D341Med (cell line): ENCODE data around the gene THBS3.

Source experiments
- DNase-seq: peaks from one replicate; pipeline ENCODE4 v3.0.0; 2012; ENCODE audit warnings: low spot score

THBS3 gene

DNA sequence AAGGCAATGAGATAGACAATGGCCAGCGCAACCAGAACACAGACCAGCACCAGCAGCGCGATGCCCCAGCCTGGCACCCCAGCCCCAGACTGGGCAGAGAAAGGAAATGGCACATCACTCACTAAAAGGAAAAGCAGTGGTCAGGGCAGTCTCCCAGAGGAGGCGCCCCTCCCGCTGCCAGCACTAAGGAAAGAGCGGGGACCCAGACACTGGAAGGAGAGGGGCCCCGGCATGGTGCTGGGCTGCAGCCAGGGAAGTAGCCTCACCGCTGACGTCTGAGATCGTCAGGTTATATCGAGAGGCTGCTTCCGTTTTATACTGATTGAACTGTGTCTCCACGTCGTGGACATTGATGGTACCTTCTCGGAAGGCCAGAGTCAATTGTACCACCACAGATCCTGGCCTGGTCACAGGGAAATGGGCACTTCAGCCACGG is 20.2 kb downstream of the THBS3 start:
- DNase-seq, result no peak

DNA sequence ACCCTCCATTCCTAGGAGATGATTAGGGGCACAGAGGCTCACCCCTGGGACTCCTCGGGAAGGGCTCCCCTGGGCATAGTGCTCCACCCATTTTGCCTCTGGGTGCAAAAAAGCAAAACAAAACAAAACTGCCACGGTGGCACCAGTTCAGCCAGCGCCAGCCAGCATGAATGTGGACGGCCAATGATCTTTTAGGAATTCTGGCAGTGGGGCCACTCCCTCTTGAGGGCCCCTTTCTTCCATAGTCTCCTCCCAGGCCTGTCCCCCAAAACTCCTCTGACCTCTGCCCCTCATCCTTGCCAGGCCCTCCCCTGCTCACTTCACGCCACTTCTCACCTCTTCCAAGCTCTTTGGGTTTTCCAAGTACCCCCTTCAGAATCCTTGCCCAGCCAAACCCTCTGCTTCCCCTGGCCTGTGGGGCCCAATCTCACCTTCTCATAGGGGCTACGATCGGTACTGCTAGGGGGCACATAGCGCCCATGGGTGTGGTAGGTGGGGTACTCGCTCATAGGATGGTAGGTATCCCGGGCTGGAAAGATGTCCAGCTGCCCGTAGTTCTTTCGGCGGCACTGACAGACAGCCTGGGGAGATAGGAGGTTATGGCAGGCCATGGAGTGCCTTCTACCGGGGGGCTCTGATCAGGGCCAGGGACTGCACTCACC is 20.8 kb downstream of the THBS3 start:
- DNase-seq, result no peak

DNA sequence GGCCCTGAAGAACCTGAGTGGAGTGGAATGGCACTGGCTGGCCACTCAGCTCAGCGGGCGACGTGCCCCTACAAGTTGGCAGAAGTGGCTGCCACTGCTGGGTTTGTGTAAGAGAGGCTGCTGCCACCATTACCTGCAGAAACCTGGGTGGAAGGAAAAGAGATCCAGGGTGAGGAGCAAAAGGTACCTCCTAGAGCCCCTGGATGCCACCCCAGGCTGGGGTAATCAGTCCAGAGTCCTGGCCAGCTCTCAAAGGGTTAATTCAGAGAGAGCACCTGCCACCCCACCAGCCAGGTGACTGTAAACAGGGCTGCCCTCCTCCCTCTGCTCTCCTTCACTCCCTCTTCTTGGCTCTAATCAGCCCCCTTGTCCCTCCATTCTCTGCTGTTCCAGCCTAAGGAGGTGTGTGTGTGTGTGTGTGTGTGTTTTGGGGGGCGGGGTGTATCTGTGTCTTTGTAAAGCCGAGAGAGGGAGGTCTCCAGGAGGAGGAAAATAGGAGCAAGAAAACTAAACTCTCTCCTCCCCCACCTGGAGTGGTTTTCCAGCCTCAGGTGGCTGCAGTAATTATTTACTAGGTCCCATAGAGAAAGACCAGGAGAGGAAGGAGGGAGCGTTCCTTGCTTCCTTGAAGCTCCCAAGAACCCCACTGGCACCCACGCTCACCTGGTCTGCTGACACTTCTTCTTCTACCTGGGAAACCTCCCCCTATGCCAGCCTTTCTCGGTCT is 21.5 kb downstream of the THBS3 start:
- DNase-seq, result no peak

DNA sequence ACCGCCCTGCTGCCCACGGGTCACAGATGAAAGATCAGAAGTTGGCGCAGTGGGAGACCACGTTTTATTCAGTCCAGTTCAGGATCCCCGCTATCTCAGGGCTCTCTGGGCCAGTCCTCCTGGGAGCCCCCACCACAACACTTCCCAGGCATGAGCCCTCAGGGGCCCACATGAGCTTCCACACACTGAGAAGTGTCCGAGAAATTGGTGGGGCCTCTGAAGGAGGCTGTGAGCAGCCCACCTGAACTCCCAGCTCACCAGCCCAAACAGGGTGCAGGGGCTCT is 22.0 kb downstream of the THBS3 start:
- no peak for DNase-seq

DNA sequence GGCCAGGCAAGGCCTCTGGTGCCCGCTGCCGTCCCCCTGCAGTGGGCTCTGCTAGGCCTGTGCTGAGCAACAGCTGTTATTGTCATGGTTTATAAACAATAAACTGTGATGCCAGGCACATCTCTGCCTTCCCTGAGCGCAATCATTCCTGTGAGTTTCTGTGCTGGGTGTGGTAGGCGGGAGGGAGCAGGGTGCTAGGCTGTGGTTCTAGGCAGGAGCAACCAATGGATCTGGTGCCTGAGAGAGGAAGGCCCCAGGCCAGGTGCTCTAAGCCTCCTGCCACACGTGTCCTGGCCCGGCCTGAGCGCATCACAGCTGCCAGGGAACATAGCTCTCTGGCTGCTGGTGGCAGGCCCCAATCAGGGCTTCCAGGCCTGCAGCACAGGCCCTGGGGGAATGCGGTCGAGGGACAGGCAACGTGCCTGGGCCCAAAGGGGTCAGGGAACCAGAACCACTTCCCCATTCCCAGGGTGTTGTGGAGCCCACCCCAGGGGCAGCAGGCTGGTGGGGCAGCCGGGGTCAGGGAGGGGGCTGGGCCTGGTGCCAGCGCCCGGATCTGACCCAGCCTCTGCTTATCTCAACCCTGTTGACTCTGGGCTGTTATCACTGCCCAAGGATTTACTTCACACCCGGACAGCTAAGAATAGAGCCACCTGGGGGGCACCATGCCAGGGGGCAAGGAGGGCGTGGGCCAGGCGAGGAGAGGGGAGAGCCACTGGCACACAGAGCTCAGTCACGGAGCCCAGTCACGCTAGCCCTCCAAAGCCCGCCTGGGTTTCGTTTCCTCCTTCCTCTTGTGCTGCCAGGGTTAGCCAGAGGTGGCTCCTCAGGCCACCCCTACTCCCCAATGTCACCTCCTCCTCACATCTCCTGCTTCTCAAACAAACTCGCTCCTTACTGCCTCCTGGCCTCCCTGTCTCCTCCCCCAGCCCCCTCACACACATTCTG is 22.6 kb downstream of the THBS3 start:
- no peak for DNase-seq

DNA sequence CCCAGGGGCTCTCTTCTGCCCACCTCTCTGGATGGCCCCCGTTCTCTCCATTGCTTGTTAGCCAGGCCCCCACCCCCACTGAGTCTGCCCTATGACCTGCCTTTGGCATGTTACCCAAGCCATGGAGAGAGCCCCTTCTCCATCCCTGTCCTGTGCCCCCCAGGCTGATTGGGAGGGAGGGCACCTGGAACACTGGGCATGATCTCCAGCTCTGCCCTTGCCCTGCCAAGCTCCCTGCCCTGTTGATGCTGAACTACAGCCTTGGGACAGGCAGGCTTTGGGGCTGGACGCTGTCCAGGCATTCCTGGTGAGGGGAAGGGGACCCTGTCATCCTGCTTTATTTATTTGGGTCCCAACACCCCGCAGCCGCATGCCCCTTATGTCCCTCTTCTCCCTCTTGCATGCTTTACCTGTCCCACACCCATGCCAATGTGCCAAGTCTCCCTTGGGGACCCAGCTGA is 23.3 kb downstream of the THBS3 start:
- DNase-seq, result no peak

DNA sequence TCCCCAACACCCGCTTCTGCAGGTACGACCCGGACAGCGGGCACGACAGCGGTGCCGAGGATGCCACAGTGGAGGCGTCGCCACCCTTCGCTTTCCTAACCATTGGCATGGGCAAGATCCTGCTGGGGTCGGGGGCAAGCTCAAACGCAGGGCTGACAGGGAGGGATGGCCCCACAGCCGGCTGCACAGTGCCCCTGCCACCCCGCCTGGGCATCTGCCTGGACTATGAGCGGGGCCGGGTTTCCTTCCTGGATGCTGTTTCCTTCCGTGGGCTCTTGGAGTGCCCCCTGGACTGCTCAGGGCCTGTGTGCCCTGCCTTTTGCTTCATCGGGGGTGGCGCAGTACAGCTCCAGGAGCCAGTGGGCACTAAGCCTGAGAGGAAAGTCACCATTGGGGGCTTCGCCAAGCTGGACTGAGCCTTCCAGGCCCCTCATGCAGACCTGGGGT is 23.9 kb downstream of the THBS3 start:
- no peak for DNase-seq

DNA sequence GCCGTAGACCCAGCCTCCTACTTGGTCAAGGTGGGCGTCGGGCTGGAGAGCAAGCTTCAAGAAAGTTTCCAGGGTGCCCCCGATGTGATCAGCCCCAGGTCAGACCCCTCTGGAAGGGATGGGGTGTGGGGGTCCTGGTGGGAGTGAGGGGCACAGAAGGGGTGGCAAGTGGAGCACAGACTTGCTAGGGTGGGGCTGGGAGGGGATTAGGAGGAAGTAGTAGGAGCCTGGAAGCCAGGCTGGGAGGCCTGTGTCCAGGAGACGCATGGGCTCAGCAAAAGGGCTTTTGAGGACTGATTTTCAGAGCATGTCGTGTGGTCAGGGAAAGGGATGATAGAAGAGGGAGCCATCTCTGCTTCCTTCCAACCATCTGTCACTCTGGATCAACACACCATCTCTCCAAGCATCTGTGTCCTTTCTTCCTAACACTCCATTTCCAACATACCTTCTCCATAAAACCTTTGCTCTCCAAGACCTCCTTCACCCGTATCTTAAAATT is 25.6 kb downstream of the THBS3 start:
- no peak for DNase-seq

DNA sequence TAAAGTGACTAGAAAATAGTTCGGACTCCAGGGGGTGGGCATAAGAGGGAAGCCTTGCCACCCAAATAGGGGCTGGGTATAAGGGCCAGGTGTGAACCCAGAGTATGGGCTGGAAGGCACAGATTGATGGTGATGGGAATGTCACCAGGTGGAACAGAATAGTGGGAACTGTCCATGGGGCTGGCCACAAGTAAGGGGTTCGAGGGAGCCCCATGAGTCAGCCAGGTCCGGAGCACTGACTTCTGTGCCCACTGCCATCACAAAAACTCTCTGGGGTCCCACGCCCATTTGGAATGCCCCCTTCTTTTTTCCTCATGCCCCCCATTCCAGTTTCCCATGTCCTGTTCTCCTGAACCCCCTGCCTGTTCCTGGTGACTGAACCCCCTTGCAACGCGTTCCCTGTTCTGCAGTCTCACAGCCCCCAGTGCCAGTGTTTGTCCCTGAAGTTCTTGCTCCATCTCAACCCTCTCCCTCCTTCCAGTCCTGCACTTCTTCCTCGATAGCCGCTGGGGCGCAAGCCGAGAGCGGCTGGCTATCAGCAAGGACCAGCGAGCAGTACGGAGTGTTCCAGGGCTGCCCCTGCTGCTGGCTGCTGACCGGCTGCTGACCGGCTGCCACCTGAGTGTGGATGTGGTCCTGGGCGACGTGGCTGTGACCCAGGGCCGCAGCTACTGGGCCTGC is 26.2 kb downstream of the THBS3 start:
- no peak for DNase-seq

DNA sequence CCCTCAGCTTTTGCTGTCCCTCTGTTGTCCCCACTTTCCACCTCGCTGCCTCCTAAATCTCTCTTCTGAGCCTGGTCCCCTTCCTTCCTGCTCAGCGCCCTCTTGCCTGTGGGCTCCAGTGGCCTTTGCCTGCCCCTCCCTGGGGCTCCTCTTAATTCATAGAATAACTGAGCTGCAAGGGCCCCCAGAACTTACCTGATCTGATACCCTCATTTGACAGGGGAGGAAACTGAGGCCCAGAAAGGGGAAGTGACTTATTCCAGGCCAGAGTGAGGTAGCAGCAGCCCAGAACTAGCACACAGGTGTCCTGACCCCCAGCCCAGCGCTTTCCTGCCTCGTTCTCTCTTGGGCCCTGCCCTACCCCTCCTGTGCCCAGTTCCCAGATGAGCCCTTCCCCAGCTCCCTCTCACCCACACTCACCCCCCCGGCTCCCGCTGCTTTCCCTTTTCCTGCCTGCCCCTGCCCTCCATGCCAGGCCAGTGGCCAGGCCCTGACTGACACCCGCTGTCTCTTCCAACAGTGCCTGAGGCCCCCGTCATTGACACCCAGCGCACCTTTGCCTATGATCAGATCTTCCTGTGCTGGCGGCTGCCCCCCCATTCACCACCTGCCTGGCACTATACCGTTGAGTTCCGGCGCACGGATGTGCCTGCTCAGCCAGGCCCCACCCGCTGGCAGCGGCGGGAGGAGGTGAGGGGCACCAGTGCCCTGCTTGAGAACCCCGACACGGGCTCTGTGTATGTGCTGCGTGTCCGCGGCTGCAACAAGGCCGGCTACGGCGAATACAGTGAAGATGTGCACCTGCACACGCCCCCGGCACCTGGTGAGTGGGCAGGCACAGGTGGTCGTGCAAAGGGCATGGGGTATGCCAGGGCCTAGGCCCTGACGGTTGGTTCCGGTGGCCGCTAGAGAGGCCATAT is 28.3 kb downstream of the THBS3 start:
- DNase-seq, result peak; percentile 27

DNA sequence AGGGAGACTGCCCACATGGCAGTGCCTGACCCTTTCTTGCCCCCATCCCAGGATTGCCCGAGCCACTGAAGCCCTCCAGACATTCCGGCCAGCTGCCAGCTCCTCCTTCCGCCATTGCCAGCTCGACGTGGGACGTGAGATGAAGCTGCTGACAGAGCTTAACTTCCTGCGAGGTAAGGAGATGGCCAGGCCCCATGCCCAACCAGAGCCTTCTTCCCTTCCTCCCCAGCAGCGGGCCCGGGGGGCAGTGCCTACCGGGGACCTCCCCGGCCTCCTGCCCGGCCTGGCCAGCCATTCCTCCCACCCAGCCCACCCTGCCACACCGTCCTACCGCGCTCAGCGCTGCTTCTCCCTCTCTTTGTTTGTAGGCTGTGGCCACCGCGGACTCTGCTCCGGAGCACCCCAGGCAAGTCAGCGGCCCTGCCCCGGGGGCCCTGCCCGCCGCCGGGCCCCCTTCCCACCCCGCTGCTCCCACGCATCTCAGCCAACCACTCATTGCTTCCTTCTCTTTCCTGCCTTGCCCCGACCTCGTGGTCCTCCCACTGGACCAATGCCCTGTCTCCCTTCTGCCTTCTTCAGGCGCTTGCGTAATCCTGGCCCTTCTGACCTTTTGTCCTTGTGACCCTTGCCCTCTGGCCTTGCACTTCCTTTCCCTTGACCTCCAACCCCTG is 29.1 kb downstream of the THBS3 start:
- peak; percentile 42 for DNase-seq

DNA sequence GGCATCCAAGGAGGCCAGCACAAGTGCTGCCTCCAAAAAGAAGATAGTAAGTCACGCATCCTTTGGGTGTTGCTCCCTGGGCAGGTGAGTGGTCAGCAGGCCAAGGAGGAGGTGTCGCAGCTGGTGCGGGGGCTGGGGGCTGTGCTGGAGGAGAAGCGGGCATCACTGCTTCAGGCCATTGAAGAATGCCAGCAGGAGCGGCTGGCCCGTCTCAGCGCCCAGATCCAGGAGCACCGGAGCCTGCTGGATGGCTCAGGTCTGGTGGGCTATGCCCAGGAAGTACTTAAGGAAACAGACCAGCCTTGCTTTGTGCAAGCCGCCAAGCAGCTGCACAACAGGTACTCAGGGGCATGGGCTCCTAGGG is 29.8 kb downstream of the THBS3 start:
- DNase-seq, result peak; percentile 31

DNA sequence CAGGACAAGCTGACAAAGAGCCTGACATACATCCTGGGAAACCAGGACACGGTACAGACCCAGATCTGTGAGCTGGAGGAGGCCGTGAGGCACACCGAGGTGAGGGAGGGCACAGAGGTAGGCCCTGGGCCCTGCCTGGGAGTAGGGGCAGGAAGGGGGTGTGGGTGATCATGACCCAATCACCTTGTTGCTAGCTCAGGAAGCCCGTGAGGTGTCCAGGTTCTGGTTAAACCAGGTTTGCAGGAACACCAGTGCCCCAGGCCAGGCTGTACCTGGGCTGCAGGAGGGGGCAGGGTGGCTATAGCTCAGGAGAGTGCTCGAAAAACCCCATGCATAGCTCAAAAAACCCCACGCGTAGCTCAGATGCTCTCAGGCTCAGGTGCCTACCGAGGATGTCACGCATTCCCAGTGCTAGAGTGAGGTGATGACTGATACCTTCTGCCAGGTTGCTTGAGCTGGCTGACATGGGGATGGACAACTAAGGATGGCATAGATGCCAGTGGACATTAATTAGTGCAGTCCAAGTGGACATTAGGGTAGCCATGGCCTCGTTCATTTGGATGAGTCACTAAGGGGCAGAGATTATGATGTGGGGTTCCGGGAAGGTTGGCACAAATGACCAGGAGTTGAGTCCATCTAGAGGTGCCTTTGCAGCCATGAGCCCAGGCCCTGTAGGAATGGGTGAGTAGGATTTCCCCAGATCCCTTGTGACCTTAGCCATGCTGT is 30.3 kb downstream of the THBS3 start:
- DNase-seq, result no peak

DNA sequence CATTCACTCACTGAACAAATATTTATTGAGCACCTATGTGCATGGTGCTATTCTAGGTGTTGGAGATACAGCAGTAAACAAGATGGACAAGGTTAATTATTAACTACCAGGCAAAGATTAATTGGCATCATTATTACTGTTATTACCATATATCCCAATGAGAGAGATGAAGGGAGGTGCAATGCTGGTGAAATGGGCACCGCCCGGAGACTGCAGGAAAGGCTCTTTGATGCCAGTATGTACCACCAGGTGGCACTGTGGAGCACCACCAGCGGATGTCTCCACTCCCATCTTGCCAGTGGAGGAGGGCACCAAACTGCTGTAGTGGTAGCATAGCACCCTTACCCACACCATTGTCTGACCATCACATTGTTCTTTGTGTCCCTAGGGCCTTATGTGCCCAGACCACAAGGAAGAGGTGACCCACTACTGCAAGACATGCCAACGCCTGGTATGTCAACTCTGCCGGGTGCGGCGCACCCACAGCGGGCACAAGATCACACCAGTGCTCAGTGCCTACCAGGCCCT is 31.1 kb downstream of the THBS3 start:
- peak; percentile 91 for DNase-seq

DNA sequence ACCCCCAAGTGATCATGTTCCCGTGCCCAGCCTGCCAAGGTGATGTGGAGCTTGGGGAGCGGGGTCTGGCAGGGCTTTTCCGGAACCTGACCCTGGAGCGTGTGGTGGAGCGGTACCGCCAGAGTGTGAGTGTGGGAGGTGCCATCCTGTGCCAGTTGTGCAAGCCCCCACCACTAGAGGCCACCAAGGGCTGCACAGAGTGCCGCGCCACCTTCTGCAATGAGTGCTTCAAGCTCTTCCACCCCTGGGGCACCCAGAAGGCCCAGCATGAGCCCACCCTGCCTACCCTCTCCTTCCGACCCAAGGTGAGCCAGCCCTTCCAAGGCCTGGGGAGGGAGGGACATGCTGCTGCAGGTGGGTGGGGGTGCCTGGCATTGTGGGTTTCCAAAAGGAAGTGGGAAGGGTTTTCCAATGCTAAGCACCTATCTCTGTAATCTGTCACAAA is 31.7 kb downstream of the THBS3 start:
- DNase-seq, result peak; percentile 50

DNA sequence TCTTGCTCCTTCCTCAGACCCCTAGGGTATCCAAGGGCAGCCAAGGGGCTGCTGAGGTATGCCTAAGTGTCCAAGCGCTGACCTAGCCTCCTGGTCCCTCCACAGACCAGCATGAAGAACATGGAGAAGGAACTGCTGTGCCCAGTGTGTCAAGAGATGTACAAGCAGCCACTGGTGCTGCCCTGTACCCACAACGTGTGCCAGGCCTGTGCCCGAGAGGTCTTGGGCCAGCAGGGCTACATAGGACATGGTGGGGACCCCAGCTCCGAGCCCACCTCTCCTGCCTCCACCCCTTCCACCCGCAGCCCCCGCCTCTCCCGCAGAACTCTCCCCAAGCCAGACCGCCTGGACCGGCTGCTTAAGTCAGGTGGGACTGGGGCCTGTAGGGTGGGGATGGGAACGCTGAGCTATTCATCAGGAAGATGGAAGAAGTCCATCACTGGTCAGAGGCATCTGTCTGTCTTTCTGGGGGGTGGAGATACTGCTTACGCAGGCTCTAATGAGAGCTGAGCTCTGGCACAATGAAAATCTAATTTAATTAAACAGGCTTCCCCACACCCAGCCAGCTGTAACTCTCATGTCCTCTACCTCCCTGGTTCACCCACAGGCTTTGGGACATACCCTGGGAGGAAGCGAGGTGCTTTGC is 32.3 kb downstream of the THBS3 start:
- peak; percentile 21 for DNase-seq

DNA sequence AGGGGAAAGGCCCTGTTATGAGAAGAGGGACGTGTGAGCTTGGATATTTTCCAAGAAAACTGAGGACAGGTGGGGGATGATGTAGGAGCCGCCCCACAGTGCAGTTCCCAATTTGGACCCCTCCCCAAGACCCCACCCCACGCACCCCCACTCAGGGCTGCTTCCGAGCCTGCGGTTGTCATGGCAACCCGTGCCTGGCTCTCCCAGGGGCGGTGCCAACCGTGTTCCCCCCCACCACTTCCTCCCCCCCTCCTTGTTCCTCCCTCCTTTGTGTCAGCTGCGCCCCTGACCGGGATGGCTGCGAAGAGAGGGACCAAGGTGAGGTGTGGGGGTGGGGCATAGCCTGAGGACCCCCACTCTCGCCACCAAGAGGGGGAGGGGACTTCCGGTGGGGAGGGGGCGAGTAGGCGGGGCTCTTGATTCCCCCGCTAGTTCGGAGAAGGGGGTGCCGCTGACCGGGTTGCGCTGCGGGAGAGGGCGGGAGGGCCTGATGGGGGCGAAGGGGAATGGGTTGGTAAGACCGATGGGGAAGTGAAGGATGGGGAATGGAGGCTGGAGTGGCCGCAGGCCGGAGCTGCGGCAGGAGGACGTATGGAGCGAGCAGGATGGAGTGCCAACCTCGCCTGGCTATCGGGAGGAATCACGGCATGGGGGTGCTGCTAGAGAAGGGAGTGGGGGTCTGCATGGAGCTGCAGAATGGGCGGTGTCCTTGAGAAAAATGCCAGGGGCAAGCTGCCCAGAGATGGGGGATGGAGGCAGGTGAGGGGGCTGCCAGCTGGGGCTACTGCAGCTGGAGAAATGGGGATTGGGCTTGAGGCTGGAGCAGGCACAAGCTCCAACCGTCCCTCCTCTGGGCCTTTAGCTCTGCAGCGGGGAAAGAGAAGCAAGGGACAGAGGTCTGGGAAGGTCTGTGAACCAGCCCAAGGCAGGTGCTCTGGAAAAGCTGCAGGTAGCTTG is 33.1 kb downstream of the THBS3 start:
- DNase-seq, result peak; percentile 62
